Esophagus squamous epithelium (tissue), 4 donors: Measurements from ENCODE around the gene YAF2.

Source experiments
- CTCF ChIP-seq, 6 experiments: fragments of 450-650 bp in 4 of 6; fragments of 200-600 bp in 2 of 6; sonication (generic) in 2 of 6; IDR thresholded peaks; one replicate each; pipeline ENCODE4 v1.5.1; 2016 to 2019; ENCODE audit warnings: antibody characterized with exemption in 6 of 6, mild to moderate bottlenecking in 4 of 6, moderate library complexity in 4 of 6
- POLR2A ChIP-seq, 4 donors: fragments of 450-650 bp; IDR thresholded peaks; one replicate each; pipeline ENCODE4 v1.6.1; 2017; ENCODE audit warnings: antibody characterized with exemption in 4 of 4, mild to moderate bottlenecking in 4 of 4, moderate library complexity in 3 of 4

DNA sequence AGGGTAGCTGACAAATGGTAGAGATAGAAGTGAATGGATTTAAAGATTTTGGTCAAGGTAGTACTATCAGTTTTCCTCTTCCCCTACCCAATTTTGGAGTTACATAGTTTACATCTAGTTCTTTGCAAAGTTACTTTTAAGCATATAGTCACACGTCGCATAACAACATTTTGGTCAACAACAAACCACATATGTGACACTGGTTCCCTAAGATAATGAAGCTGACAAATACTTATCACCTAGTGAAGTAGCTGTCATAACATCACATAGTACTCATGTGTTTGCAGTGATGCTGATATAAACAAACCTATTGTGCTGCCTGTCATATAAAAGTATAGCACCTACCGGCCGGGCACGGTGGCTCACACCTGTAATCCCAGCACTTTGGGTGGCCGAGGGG, 45.4 kb downstream of the YAF2 start:
- TF ChIP-seq CTCF (IDR thresholded peaks at IDR 0.05) (no peak), POLR2A (IDR thresholded peaks at IDR 0.05) (no peak)
